Measurements from ENCODE around the gene CHSY1. TPM values are rescaled to one million over a fixed set of nuclear protein-coding genes. Genes with fewer than 3 reads are reported as not detected.

The CHSY1 gene
- total RNA-seq, 2 experiments from 2014 or later = 5.8 to 6.7 TPM

- Mint-ChIP-seq H3K36me3 (ENCODE audit: low read depth) (no peaks in the 10 kb centered on the region), H3K27me3 (no peaks in the 10 kb centered on the region), H3K4me3 (no peak overlapping the region), H3K4me1 (ENCODE audit: low read depth) (peaks cover 65% of the 10 kb centered on the region), H3K27ac (peak overlapping the region; percentile 8), H3K9me3 (no peaks in the 10 kb centered on the region)
- intact Hi-C loops (cut with DNase I, micrococcal nuclease) = no loop called here
- POLR2A ChIA-PET = interaction anchor here (0.5 to 1.6 kb wide), 2 partner anchors 25 to 27 kb away, joined by 4 to 5 read pairs; no protein-coding TSS in a partner anchor
- Histone ChIP-seq H3K9me3 (ENCODE audit: control insufficient read depth in 1 of 2, insufficient read depth in 1 of 2, low read length in 2 of 2) (no peaks in the 10 kb centered on the region), H3K4me3 (ENCODE audit: low read length) (no peak overlapping the region), H3K27ac (ENCODE audit: low read depth in 1 of 2, low read length in 2 of 2) (no peak overlapping the region), H3K4me1 (ENCODE audit: insufficient read depth, low read length) (no peaks in the 10 kb centered on the region), H3K27me3 (ENCODE audit: control insufficient read depth in 1 of 2, insufficient read depth in 2 of 2, low read length in 2 of 2) (no peaks in the 10 kb centered on the region), H3K36me3 (ENCODE audit: insufficient read depth, low read length) (peaks cover 4% of the 10 kb centered on the region)
- ATAC-seq (ENCODE audit: poor library complexity) (no peak), DNase-seq (no peak)
- CTCF ChIA-PET = no interaction called here
- no peak for TF ChIP-seq CTCF (IDR thresholded peaks at IDR 0.05)
Observed at GRCh38 chr15:101213147-101213546, 38.7 kb downstream of the CHSY1 start.

- no peak for DNase-seq
- no peak for TF ChIP-seq CTCF (IDR thresholded peaks at IDR 0.05)
- Mint-ChIP-seq H3K27ac (no peak overlapping the region), H3K36me3 (ENCODE audit: low read depth) (no peaks in the 10 kb centered on the region), H3K27me3 (no peaks in the 10 kb centered on the region), H3K4me3 (no peak overlapping the region), H3K9me3 (no peaks in the 10 kb centered on the region), H3K4me1 (ENCODE audit: low read depth) (peaks cover 69% of the 10 kb centered on the region)
- H3K4me1 ChIP-seq (ENCODE audit: insufficient read depth, low read length) = no peaks in the 10 kb centered on the region
- no peaks in the 10 kb centered on the region for H3K36me3 ChIP-seq (ENCODE audit: insufficient read depth, low read length)
- H3K27me3 ChIP-seq (ENCODE audit: control insufficient read depth in 1 of 2, insufficient read depth in 2 of 2, low read length in 2 of 2) = no peaks in the 10 kb centered on the region
- intact Hi-C loops (cut with DNase I, micrococcal nuclease) = no loop called here
- no peak overlapping the region for H3K4me3 ChIP-seq (ENCODE audit: low read length)
- POLR2A ChIA-PET = interaction anchor here (1.6 kb wide), 1 partner anchor 28 kb away, joined by 5 read pairs; no protein-coding TSS in a partner anchor
- ATAC-seq (ENCODE audit: poor library complexity) = no peak
- H3K9me3 ChIP-seq (ENCODE audit: control insufficient read depth in 1 of 2, insufficient read depth in 1 of 2, low read length in 2 of 2) = no peaks in the 10 kb centered on the region
- H3K27ac ChIP-seq (ENCODE audit: low read depth in 1 of 2, low read length in 2 of 2) = no peak overlapping the region
- CTCF ChIA-PET = no interaction called here
Observed at GRCh38 chr15:101211897-101212296, 40.0 kb downstream of the CHSY1 start.

GRCh38 chr15:101210466-101210865 lies 41.4 kb downstream of the CHSY1 start:
- Mint-ChIP-seq H3K36me3 (ENCODE audit: low read depth) (no peaks in the 10 kb centered on the region), H3K27ac (no peak overlapping the region), H3K27me3 (no peaks in the 10 kb centered on the region), H3K4me1 (ENCODE audit: low read depth) (peaks cover 72% of the 10 kb centered on the region), H3K4me3 (no peak overlapping the region), H3K9me3 (no peaks in the 10 kb centered on the region)
- H3K27me3 ChIP-seq (ENCODE audit: control insufficient read depth in 1 of 2, insufficient read depth in 2 of 2, low read length in 2 of 2) = no peaks in the 10 kb centered on the region
- no peaks in the 10 kb centered on the region for H3K36me3 ChIP-seq (ENCODE audit: insufficient read depth, low read length)
- CTCF ChIA-PET = interaction anchor here (1.5 kb wide), 1 partner anchor 32 kb away, joined by 4 read pairs; no protein-coding TSS in a partner anchor
- POLR2A ChIA-PET = no interaction called here
- intact Hi-C loops (cut with DNase I, micrococcal nuclease) = no loop called here
- H3K27ac ChIP-seq (ENCODE audit: low read depth in 1 of 2, low read length in 2 of 2) = no peak overlapping the region
- no peaks in the 10 kb centered on the region for H3K9me3 ChIP-seq (ENCODE audit: control insufficient read depth in 1 of 2, insufficient read depth in 1 of 2, low read length in 2 of 2)
- no peak for TF ChIP-seq CTCF (IDR thresholded peaks at IDR 0.05)
- DNase-seq (no peak), ATAC-seq (ENCODE audit: poor library complexity) (no peak)
- H3K4me1 ChIP-seq (ENCODE audit: insufficient read depth, low read length) = peaks cover 6% of the 10 kb centered on the region
- no peak overlapping the region for H3K4me3 ChIP-seq (ENCODE audit: low read length)
